Islet precursor cell (in vitro differentiated cells): ENCODE measurements around the gene AUTS2.
A peak's percentile ranks its signal among the peaks of the same experiment; 100 is the strongest.

Experiments used
- DNase-seq: peaks from one replicate; pipeline ENCODE4 v3.0.0-alpha.2; 2018

Gene AUTS2

DNA sequence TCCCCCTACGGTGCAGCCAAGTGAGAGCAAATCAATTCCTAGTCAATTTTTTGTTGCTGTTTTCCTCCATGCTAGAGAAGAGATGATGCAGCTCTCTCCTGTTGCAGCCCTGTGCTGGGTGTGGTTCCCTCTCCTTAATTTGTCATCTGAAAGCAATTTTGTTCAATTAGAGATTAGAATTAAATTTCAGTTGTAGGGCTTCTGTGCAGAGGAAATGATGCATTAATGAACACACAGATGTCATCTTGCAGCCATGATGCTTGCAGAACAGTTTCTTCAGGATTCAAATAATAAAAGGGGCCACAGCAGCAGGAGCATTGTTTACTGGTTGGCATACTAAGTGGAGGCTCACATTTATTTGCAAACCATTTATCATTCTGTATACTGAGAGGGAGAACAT is 266.0 kb downstream of the AUTS2 start:
- DNase-seq: no peak

DNA sequence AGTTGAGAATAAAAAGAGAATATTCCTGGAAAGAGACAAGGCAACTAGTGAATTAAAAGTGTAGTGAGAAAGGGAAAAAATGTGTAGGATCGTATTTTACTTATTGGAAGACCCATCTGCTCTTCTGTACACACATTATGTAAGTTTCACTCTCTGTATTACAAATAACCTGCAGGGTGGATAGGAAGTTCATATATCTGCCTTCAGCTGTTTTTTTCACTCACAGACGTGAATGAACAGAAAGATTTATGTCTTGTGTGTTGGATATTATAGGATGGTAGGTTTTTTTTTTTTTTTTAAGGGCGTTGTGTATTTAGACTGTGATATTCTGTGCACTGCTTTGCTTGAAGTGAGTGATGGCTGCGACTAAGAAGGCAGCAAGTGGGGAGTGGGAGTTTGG is 266.5 kb downstream of the AUTS2 start:
- no peak for DNase-seq

DNA sequence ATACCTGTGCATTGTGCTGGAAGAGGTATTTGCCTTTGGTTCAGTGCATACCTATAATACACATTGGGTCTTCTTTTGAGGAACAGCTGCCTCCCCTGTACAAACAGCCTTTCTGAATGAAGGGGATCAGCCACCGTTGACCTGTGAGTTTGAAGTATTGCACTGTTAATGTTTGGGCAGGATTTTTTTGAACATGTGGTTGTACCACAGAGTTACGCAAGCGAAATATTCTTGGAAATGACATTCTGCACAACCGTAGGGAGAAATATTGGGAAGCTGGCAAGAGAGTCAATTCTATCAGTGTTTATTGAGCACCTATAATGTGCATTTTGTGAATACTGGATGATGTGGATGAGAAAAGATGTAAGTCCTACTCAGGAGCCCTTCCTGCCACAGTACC is 270.6 kb downstream of the AUTS2 start:
- DNase-seq: no peak

DNA sequence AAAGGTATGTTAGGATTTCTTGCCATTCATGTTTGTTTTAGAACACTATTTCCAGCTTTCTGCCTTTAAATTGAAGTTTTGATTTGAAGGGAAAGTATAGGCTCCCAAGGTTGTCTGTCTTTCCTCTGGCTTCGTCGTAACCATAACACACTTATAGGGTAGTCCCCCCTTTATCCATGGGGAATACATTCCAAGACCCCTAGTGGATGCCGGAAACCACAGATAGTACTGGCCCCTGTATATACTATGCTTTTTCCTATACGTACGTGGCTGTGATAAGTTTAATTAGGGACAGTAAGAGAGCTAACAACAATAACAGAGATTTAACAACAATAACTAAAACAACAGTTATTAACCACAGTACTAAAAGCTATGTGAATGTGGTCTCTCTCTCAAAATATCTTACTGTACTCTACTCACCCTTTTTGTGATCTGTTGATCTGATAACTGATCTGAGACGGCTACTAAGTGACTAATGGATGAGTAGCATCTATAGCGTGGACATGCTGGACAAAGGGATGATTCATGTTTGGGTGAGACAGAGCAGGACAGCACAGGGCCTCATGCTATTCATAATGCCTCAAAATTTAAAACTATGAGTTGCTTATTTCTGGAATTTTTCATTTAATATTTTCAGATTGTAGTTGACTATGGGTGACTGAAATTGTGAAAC is 273.1 kb downstream of the AUTS2 start:
- DNase-seq: peak; percentile 70

DNA sequence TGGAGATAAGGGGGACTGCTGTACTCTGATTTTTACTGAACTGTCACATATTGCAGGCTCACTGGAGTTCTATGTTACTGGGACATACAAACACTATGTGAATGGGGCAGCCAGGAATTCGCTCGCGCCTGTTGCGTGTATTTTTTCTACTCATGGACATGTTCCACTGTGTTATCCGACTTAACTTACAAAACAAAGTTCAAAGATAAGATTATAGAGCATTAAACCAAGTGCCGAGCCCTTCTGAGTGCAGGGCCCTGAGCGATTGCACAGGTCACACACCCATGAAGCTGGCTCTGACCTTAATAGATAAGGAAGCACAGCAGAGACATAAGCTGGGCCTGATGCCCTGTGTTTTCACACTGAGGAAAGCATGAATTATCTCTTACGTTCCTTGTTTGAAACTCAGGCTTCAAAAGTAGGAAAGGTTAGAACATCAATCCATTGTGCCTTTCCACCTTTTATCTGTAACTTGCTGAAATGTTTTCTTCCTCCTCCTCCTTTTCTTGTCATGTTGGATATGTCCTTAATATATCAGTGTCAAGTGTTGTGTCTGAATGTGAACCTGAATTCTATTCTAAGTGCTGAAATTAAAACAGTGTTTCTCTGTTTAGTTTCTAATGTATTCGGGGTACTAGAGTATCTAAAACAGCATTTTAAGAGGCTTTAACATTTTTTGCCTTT is 273.8 kb downstream of the AUTS2 start:
- DNase-seq: peak; percentile 69

DNA sequence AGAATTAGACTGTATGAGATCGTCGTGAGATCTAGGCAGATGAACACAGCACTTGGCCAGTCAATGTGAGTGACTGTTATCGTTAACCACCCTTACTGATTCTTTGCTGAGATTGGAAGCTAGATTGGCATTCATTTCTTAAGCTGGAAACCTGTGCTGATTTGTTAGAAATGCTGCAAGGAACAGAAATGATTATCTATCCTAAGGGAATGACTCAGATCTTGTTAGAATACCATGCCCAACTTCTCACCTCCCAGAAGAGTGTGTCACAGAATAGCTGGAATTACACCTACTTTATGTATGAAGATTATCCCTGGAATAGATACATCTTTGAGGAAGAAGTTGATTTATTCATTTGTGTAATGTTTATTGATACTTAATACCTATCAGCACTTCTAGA is 275.2 kb downstream of the AUTS2 start:
- DNase-seq: no peak

DNA sequence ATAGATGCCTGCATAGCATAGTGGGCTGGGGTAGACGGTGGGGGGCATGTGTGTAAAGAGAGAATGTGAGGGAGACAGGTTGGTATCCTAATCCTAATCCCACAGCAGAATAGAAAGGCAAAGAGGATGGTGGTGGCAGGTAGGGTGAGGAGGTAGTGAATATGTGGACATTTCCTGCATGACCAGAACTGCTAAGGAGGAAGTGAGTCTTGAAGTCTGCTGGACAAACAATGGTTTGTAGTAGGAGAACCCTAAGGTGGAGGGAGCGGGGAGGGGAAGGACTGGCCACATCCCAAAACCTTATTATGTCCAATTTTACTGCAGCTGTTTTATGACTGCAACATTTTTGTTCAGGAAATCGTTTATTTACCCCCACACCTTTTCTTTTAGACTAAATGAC is 279.7 kb downstream of the AUTS2 start:
- no peak for DNase-seq

DNA sequence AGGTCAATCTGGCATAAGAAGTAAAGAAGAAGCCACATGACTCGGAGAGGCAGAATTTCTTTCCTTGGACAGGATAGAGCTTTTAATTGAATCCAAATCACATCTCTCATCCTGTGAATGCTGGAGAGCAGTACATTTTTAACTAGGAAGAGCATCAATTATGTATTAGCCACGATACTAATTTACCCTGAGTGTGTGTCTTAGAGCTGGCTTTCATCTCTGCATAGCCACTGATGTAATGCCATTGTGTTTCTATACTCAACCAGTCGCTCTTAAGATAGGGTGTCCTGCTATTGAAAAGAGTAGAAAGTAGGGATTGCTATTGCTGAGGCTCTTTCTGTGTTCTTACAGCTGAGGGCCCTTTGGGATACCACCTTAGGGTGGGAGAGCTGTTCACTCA is 280.3 kb downstream of the AUTS2 start:
- no peak for DNase-seq

DNA sequence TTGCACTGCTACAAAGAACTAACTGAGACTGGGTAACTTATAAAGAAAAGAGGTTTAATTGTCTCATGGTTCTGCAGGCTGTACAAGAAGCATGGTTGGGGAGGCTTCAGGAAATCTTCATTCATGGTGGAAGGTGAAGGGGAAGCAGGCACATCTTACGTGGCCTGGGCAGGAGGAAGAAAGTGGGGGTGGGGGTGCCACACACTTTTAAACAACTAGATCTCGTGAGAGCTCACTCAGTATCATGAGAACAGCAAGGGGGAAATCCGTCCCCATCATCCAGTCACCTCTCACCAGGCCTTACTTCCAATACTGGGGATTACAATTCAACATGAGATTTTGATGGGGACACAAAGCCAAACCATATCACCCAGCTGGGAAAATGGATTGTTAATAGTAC is 281.7 kb downstream of the AUTS2 start:
- no peak for DNase-seq

DNA sequence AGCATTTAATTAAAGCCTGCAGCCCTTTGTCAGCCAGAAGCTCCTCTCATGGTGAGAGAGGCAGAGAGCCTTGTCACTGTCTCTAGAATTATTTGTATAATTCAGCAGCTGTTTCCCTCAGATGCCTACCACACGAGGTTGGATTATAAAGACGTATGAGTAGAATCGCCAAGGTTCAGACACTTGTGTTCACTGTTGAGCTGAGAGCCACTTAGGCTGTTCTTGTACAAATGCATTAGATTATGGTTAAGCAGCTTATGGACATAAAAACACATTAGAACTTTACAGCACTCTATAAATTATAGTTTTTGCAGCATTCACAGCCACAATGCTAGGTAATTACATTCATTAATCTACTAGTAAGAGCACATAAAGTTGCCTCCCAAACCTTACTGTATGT is 282.6 kb downstream of the AUTS2 start:
- DNase-seq: no peak

DNA sequence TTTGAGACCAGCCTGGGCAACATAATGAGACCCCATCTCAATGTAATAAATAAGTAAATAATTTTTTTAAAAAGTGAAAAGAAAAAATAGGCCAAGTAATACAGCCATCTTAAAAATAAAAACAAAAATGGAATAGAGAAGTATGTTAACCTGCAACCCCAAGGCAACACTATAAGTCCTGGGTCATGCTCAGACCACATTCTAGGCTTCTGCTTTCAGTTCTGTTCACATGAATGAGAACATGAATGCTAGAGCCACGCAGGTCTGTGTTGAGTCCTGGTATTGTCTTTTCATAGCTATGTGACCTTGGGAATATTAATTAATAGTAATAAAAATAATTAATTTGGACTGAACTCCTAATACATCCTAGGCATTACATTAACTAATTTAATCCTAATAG is 284.0 kb downstream of the AUTS2 start:
- DNase-seq: no peak

DNA sequence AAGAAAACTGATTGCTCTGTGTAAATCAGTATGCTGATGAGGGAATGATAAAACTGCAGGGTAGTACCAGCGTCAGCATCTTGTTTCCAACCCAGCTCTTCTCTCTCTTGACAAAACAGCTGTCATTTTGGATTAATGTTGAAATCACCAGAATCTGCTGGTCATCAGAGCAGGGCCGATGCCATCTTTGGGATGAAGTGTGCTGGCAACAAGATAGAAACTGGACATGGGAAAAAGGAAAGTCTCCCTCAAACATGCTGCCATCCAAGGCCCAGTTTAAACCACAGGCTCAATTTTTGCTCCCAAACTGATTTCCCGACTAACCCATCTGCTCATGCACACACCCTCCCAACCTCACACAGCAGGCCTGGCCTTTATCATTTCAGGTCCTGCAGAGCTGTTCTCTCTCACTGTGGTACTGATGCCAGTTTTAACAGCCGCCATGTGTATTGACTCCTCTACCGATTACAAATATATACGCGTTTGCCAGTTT is 285.2 kb downstream of the AUTS2 start:
- DNase-seq: no peak

DNA sequence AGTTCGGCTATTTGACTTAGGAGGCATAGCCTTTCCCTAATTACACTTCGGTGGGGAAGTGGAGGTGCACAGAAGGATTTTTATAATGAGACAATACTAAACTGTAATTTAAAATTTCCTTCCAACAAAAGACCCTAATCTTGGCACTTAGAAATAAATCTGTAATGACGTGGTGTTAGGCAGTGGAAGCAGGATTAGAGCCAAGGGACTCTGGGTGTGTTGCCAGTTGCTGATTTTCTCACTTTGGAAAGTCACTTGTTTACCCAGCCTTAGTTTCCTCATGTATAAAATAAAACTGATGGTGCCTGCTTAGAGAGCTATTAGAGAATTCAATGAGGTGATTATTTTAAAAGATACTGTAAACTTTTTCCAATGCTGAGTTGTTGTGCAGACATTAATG is 287.2 kb downstream of the AUTS2 start:
- DNase-seq: no peak

DNA sequence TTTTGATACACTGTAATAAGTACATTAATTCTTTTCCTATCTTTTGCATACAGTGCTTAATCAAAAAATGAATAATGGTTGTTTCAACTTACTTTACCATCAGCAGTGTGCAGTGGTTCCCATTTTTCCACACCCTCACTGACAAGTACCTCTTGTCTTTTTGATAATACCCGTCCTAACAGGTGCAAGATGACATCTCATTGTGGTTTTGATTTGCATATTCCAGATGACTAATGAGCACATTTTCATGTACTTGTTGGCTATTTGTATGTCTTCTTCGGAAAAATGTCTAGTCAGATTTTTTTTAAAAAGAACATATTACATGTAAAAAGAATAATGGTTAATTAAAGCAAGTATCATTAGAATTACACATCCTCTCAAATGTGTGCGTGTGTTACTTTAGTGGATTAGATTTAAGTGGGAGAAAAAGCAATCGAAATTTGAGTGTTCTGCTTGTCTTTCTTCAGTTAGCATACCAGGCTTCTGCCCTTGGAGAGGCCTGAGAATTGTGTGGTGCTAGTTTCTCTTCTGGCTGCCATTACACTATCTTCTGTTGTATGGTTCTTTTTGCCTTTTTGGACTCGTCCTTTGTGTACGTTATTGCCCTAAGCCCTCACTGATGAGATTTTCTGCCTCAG is 291.2 kb downstream of the AUTS2 start:
- no peak for DNase-seq

DNA sequence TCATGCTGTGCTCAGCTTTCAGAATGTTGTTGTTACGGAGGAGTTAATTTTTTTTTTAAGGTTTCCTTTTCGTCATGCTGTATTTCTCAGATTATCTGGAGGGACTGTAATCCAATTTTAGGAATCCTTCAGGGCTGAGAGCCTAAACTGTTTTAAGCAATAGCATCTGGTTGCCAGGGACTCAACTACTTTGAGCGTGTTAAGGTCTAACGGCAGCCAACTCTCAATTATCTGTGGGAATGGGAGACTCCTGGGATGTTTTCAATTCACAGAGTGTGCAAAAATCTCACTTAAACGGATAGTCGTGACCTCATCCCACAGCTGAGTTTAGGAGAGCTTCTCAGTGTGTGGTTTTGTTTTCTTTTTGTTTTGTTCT is 291.7 kb downstream of the AUTS2 start:
- DNase-seq: no peak

DNA sequence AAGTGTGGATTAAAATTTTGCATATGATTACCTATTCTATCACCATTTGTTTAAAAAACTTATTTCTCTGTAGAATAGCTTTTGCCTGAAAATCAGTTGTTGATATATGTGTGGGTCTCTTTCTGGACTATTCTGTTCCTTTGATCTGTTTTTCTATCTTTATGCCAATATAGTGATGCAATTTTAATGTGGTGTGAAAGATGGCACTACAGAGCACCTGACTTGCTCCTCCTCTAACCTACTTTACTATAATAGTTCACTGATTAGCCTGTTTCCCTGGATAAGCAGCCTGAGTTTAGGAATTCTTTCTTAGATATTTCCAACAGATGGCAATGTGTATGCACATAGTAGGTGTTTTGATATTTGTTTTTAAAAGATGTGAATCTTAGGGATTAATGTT is 294.5 kb downstream of the AUTS2 start:
- DNase-seq: no peak

DNA sequence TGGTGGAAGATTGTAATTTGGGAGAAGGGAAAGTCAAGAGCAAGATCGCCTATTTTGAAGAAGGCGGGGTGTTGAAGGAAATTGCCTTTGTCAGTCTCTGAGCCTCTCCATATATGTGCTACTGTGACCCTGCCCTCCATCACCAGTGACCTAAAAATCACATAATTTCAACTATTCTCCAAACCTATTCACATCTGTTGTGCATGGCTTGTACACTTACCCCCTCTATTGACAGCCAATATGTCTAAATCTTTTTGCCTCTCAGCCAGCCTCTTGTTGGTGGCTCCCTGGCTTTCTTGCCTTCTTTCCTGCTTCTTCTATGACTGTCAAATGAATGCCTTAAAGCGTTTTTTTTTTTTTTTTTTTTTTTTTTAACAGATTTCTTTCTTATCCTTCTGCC is 295.6 kb downstream of the AUTS2 start:
- DNase-seq: no peak

DNA sequence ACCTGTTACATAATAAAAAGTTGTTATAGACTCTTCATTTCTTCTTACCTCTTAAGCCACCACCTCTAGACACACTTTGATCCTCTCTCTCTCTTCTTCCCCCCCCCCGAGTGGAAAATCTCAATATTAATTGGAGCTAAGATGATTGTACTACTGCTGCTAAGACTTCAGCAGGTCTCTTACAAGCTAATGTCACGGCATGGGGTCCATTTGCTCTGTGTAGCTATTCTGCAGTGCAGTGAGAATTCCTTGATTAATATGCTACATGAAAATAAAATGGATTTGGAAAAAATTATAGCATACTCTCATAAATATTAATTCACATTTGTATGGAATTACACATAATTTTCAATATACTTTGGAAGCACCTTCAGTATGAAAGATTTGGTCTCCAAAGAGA is 297.2 kb downstream of the AUTS2 start:
- DNase-seq: no peak

DNA sequence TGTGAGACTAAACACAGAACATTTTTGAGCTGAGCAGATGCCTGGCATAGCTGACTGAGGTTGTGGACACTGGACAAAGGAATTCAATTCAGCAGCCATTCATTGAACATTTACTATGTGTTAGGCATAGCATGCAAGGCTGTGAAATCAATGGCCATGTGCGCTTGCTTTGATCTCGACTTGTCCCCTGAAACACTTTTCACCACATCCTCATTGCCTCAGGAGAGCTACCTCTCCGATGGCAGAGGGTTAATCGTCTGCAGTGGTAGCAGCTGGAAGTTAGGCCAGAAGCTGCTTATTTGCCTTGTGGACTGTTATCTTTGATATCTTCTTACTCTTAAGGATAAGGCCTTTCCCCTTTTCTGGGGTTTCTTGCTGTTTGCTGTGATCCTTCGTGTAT is 297.8 kb downstream of the AUTS2 start:
- DNase-seq: peak; percentile 85

DNA sequence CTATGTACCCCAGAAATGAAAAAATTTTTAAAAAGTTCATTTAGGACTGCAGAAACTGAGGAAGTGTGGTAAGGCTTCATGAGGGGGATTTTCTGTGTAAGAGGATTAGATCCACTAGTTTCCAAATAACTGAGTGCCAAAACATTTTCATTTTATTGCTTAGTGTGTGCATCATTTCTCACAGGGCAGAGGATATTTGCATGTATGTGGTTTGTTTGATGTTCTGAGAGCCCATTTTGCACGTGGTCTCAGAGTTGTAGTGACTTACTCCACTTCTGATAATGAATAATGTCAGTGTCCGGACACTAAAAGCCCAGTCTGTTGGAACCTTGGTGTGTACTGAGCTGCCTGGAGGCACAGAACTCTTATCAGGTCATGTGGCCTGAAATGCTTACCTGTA is 299.9 kb downstream of the AUTS2 start:
- DNase-seq: no peak

DNA sequence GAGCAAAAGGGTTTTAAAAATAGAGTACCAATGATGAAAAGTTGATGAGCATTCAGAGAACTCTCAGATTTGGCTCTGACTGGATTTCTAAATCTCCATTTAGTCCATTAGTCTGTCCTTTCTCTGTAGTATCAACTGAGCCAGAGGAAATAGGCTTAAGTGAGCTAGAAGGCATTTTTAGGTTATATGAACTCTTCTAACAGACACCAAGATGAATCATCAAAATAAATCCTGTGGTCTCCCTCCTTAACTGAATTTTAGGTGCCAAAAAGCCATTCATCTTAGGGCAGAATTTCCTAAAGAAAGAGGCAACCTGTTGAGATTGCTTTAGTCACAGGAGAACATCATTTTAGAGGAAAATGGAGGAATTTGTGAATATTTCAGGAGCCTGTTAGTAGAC is 305.1 kb downstream of the AUTS2 start:
- no peak for DNase-seq

DNA sequence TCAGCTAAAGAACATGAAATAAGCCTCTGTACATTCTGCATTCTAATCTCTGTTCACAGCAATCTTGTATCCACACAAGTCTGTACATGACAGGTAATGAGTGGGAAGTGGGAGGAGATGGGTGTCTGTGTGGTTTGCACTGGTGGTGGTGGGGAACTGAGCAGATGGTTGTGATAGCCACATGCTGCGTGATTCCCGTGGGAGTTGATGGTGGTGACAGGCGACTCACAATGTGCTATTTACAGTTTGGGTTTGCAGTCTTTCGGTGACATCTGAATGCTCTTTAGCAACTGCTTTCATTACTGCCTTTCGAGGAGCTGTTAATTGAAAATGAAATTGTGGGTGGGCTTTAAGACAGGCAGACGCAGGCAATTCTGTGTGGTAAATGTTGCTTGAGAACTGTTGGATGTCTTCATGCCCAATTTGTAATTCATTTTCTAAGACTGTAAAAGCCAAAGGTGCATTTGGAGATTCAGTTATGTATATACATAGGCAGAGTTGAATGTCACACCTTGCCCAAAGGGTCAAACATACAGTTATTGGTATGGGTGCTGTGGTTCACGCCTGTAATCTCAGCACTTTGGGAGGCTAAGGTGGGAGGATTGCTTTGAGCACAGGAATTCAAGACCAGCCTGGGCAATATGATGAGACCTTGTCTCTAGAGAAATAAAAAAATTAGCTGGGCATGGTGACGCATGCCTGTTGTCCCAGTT is 308.2 kb downstream of the AUTS2 start:
- no peak for DNase-seq

DNA sequence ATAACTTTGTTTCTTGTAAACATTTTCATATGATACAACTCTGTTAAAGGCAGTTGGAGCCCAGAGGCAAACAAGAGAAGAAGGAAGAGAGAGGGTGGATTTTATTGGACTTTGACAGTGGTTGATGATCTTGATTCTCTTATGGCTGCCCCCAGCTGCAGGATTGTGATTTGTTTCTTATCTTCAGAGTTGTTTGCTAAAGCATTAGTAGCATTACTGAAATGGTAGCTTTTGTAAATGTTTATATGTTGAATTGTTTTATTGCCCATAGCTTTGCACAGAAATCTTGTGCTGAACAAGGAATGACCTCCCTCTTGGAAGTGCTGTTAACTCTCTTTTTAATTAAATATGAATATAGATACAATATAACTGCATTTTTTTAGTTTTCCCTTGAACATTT is 309.4 kb downstream of the AUTS2 start:
- DNase-seq: no peak

DNA sequence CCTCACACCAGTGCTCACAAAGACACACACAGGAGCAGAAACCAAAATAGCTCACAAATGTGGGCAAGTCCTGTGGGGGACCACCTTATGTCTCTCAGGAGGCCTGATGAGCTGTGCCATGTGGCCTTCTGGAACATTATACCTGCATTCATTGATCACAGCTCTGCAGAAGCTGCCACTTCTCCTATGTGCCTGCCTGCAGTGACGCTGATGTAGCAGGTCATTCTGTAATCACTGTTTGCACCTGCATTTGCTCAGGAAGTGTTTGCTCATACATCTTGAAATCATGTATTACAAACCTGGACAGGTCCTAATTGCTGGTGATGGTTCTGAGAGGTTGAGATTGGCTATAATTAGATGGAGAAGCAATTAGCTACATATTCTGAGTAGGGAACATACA is 310.2 kb downstream of the AUTS2 start:
- no peak for DNase-seq
